Suprapubic skin (tissue), 4 donors: ENCODE data around the gene APOB. TPM values are rescaled to one million over a fixed set of nuclear protein-coding genes. Genes with fewer than 3 reads are reported as not detected.
"Not testable (repeated sequence)": the region's sequence is repeated elsewhere in the genome, so short reads cannot be mapped to it uniquely, and the experiment has no call there.

Experiments used
- DNase-seq, 2 donors: peaks; one replicate each; pipeline ENCODE4 v3.0.0-alpha.2; 2019; ENCODE audit warnings: low spot score in 2 of 2
- H3K27ac ChIP-seq: fragments of 200-600 bp; sonication (generic); one replicate; pipeline ENCODE4 v1.5.1; 2019
- H3K27me3 ChIP-seq: fragments of 200-600 bp; sonication (generic); one replicate; pipeline ENCODE4 v1.5.1; 2019
- H3K36me3 ChIP-seq: fragments of 200-600 bp; sonication (generic); one replicate; pipeline ENCODE4 v1.5.1; 2019
- H3K4me1 ChIP-seq: fragments of 200-600 bp; sonication (generic); one replicate; pipeline ENCODE4 v1.5.1; 2019
- H3K4me3 ChIP-seq: fragments of 200-600 bp; sonication (generic); one replicate; pipeline ENCODE4 v1.5.1; 2019; ENCODE audit warnings: mild to moderate bottlenecking
- H3K9me3 ChIP-seq: fragments of 200-600 bp; sonication (generic); one replicate; pipeline ENCODE4 v1.5.1; 2019
- EP300 ChIP-seq: sonication (generic); formaldehyde crosslinking; IDR thresholded peaks from one replicate; pipeline ENCODE4 v1.6.1; 2017; ENCODE audit warnings: antibody characterized with exemption
- POLR2A ChIP-seq, 2 donors: fragments of 450-650 bp; IDR thresholded peaks; one replicate each; pipeline ENCODE4 v1.6.1; 2017; ENCODE audit warnings: antibody characterized with exemption in 2 of 2, mild to moderate bottlenecking in 2 of 2, moderate library complexity in 2 of 2
- POLR2AphosphoS5 ChIP-seq, 3 donors: sonication (generic); formaldehyde crosslinking; IDR thresholded peaks; one replicate each; pipeline ENCODE4 v1.6.1; 2017; ENCODE audit warnings: antibody characterized with exemption in 3 of 3
- WGBS: methylation state at CpG from one replicate; pipeline ENCODE4 v1.1.5; 2018; 5-methylcytosine and 5-hydroxymethylcytosine counted together
- total RNA-seq, 4 donors: library from RNA; depleted of rRNA; stranded (reverse); fragments of >200 nt; gene quantifications; one replicate each; pipeline ENCODE4 v1.1.0, GENCODE V29; 2016
- TF ChIP-seq, protein P1 (sequence below), 2 donors: fragments of 200-600 bp in 1 of 2; fragments of 450-650 bp in 1 of 2; sonication (generic) in 1 of 2; IDR thresholded peaks; one replicate each; pipeline ENCODE4 v1.5.1; 2016 to 2019; ENCODE audit warnings: antibody characterized with exemption in 2 of 2, mild to moderate bottlenecking in 1 of 2, moderate library complexity in 1 of 2

APOB gene
- total RNA-seq, 4 donors from 2014 or later, result 0.55 to 5.6 (median 3.4) TPM

DNA sequence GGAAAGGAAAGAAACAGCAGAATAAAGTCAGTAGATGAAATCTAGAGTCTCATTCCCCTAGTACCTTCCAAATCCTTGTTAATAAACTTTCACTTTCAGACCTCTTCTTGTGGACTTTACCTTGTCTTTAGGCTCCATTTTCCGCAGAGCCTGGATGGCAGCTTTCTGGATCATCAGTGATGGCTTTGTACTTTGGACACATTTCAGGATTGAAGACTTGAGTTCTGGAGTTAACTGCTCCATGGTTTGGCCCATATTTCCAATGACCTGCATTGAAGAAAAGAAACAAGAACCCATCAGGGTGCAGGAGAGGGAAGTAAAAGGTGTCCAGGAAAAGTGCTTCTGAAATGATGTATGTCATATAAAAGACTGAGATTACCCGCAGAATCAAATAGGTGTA is 14.4 kb downstream of the APOB start:
- no peaks in the 10 kb centered on the region for H3K27me3 ChIP-seq
- WGBS, result 69% methylated on average over 2 of the region's 2 CpGs
- H3K4me1 ChIP-seq, result no peaks in the 10 kb centered on the region
- no peak for DNase-seq
- no peaks in the 10 kb centered on the region for H3K36me3 ChIP-seq
- H3K9me3 ChIP-seq, result no peaks in the 10 kb centered on the region
- no peak overlapping the region for H3K27ac ChIP-seq
- TF ChIP-seq, protein P1, sequence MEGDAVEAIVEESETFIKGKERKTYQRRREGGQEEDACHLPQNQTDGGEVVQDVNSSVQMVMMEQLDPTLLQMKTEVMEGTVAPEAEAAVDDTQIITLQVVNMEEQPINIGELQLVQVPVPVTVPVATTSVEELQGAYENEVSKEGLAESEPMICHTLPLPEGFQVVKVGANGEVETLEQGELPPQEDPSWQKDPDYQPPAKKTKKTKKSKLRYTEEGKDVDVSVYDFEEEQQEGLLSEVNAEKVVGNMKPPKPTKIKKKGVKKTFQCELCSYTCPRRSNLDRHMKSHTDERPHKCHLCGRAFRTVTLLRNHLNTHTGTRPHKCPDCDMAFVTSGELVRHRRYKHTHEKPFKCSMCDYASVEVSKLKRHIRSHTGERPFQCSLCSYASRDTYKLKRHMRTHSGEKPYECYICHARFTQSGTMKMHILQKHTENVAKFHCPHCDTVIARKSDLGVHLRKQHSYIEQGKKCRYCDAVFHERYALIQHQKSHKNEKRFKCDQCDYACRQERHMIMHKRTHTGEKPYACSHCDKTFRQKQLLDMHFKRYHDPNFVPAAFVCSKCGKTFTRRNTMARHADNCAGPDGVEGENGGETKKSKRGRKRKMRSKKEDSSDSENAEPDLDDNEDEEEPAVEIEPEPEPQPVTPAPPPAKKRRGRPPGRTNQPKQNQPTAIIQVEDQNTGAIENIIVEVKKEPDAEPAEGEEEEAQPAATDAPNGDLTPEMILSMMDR (IDR thresholded peaks at IDR 0.05), result no peak
- no peak for TF ChIP-seq POLR2AphosphoS5 (IDR thresholded peaks at IDR 0.05)
- TF ChIP-seq POLR2A (IDR thresholded peaks at IDR 0.05), result no peak
- no peak for TF ChIP-seq EP300
- H3K4me3 ChIP-seq, result no peak overlapping the region

DNA sequence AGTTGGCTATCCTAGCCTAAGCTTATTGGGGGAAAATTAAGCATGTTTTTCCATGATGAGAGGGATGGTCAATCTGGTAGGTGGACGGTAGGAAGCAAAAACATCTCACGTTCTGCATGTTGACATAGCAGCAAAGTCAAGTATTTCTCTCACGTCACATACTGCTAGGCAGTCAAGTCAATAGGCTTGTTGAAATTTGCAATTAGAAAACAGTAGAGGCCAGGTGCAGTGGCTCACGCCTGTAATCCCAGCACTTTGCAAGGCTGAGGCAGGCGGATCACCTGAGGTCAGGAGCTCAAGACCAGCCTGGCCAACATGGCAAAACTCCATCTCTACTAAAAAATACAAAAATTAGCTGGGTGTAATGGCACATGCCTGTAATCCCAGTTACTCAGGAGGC is 14.9 kb downstream of the APOB start:
- not testable (repeated sequence) for H3K36me3 ChIP-seq, DNase-seq, H3K27me3 ChIP-seq, H3K4me3 ChIP-seq, H3K27ac ChIP-seq, H3K4me1 ChIP-seq, H3K9me3 ChIP-seq
- 93% methylated on average over 5 of the region's 5 CpGs for WGBS

DNA sequence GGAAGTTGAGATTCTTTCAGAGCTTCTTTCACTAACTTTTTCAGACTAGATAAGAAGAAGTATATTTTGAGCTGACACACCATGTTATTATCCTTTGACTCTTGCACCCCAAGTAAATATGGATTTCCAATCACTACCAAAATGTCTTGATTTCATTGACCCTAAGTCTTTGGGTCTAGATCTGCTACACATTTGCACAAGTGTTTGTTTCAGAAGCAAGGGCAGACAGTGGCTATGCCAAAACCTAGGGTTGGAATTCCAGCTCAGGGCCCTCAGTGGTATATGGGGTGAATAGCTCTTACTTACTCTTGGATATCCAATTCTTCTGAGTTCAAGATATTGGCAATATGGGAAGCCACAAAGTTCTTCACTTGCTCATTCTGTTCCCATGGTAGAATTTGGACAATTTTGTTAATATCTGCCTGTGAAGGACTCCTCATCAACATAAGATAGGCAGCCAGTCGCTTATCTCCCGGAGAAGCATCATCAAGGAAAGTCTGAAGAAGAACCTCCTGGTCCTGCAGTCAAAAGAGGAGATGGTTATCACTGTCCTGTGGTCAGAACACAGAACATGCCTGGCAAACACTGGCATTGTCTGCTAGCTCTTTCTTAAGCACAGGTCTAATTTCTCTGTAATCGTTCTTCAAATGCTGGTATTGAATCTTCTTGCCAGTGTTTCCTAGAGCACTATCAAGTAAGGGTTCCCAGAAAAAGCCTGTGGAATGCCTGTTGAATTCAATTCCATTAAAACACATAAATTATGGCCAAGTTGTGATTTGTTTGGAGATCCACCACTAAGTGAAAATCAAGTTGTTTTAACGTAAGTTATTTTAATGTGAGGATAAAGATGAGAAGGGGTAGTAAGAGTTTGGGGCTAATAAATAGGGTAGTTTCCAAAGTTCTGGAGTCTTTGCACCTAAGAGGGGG is 15.6 kb downstream of the APOB start:
- 91% methylated on average over 4 of the region's 4 CpGs for WGBS
- DNase-seq, result no peak
- Histone ChIP-seq H3K27ac (no peak overlapping the region), H3K4me1 (no peaks in the 10 kb centered on the region), H3K36me3 (no peaks in the 10 kb centered on the region), H3K9me3 (no peaks in the 10 kb centered on the region), H3K4me3 (no peak overlapping the region), H3K27me3 (no peaks in the 10 kb centered on the region)
- TF ChIP-seq, protein P1 (IDR thresholded peaks at IDR 0.05), result no peak
- TF ChIP-seq POLR2A (IDR thresholded peaks at IDR 0.05) (no peak), EP300 (no peak), POLR2AphosphoS5 (IDR thresholded peaks at IDR 0.05) (no peak)

DNA sequence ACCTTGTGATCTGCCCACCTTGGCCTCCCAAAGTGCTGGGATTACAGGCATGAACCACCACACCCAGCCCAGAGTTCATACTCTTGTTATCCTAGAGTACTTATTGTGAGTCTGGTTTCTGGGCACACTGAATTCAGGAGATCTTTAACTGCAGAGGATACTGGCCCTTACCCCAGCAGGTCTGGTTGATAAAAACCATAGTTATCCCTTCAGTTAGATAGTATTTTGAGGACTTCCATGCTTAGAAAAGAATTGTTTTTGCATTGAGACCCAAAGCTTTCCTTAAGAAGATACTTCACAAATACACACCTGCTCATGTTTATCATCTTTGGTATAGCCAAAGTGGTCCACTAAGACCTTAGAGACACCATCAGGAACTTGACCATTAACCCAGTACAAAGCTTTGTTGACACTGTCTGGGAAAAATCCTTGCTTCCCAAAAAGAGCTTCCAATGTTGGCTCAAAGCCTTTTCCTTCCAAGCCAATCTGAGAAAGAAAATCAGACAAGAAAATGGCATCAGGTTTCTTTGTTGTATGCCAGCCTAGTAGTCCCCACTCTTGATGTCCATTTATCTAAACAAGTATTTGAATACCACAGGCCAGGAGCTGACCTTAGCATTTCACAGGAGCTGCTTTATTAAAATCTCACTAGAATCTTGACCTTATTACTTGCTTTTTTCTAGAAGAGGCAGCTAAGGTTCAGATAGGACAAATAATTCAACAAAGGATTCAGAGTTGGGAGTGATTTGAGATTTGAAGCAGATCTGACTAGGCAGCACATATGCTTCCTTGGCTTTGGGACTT is 17.2 kb downstream of the APOB start:
- no peak for TF ChIP-seq EP300
- no peak overlapping the region for H3K27ac ChIP-seq
- H3K4me1 ChIP-seq, result no peaks in the 10 kb centered on the region
- H3K4me3 ChIP-seq, result no peak overlapping the region
- no peaks in the 10 kb centered on the region for H3K9me3 ChIP-seq
- no peaks in the 10 kb centered on the region for H3K36me3 ChIP-seq
- H3K27me3 ChIP-seq, result no peaks in the 10 kb centered on the region
- DNase-seq, result no peak

DNA sequence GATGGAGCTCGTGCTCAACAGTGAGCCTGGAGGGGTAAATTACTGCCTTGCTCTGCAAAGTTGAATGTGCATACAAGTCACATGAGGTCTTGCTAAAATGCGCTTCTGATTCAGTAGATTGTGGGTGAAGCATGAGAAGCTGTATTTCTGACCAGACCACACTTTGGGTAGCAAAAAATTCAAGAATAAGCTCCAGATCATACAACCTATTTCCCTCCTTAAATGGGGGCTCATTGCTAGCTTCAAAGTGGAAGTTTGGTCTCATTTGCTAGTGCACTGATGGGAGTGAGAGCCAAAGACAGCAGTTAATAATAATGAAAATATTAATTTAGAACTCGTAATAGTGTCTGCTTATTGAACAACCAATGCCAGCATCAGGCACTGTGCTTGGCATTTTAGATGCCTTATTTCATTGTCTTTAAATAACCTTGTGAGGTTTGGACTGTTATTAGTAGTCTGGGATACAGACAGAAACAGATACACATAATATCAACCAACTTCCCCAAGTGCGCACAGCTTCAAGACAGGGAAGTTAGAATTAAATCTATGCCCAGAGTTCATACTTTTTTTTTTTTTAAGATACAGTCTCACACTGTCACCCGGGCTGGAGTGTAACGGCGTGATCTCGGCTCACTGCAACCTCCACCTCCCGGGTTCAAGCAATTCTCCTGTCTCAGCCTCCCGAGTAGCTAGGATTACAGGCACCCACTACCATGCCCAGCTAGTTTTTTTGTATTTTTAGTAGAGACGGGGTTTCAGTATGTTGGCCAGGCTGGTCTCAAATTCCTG is 18.0 kb downstream of the APOB start:
- H3K9me3 ChIP-seq, result no peaks in the 10 kb centered on the region
- TF ChIP-seq EP300 (no peak), POLR2A (IDR thresholded peaks at IDR 0.05) (no peak), POLR2AphosphoS5 (IDR thresholded peaks at IDR 0.05) (no peak)
- TF ChIP-seq, protein P1 (IDR thresholded peaks at IDR 0.05), result no peak
- H3K27ac ChIP-seq, result no peak overlapping the region
- H3K4me3 ChIP-seq, result no peak overlapping the region
- no peaks in the 10 kb centered on the region for H3K36me3 ChIP-seq
- no peaks in the 10 kb centered on the region for H3K4me1 ChIP-seq
- WGBS, result 88% methylated on average over 11 of the region's 11 CpGs
- H3K27me3 ChIP-seq, result no peaks in the 10 kb centered on the region
- no peak for DNase-seq
